Kidney (tissue), 14 donors: ENCODE results near the gene DCAKD. TPM values are rescaled to one million over a fixed set of nuclear protein-coding genes. Genes with fewer than 3 reads are reported as not detected.

Experiments
- DNase-seq, 5 donors: peaks; one replicate each; pipeline ENCODE4 v3.0.0-alpha.2; 2013 to 2020
- FAIRE-seq: peaks from 2 replicates; lab custom pipeline; 2012; peaks lifted over from hg19 to GRCh38; lab: Jason Lieb, UNC
- H3K27ac ChIP-seq, 2 donors: one replicate each; pipeline ENCODE4 v1.7.0; 2013; ENCODE audit warnings: low read depth in 2 of 2, low read length in 2 of 2, inconsistent platforms in 1 of 2
- H3K27me3 ChIP-seq: one replicate; pipeline ENCODE4 v1.7.1; 2013; ENCODE audit warnings: low read length, inconsistent platforms; ENCODE audit not compliant: control insufficient read depth, insufficient read depth
- H3K36me3 ChIP-seq, 3 donors: one replicate each; pipeline versions ENCODE4 v1.7.0 to v1.7.1; 2013; ENCODE audit warnings: low read length in 3 of 3, control low read depth in 1 of 3, inconsistent platforms in 1 of 3; ENCODE audit not compliant: insufficient read depth in 3 of 3, control insufficient read depth in 2 of 3
- H3K4me1 ChIP-seq, 3 donors: one replicate each; pipeline versions ENCODE4 v1.7.0 to v1.7.1; 2013; ENCODE audit warnings: low read length in 3 of 3, inconsistent platforms in 1 of 3, low read depth in 1 of 3; ENCODE audit not compliant: control insufficient read depth in 2 of 3, insufficient read depth in 2 of 3
- H3K4me3 ChIP-seq, 3 donors: one replicate each; pipeline versions ENCODE4 v1.7.0 to v1.8.1; 2013; ENCODE audit warnings: low read length in 3 of 3, control low read depth in 1 of 3, inconsistent platforms in 1 of 3
- H3K9ac ChIP-seq, 3 donors: one replicate each; pipeline versions ENCODE4 v1.7.0 to v1.7.1; 2013; ENCODE audit warnings: low read length in 3 of 3, control low read depth in 1 of 3, inconsistent platforms in 1 of 3
- H3K9me3 ChIP-seq, 3 donors: one replicate each; pipeline versions ENCODE4 v1.7.0 to v1.7.1; 2013; ENCODE audit warnings: low read length in 3 of 3, control low read depth in 1 of 3, inconsistent platforms in 1 of 3; ENCODE audit not compliant: control insufficient read depth in 2 of 3, insufficient read depth in 1 of 3
- intact Hi-C: fragments of 100-400 bp; cut with DNase I; formaldehyde crosslinking; loops from one replicate; pipeline ENCODE4 v1.11.1; 2022
- polyA plus RNA-seq: library from polyadenylated mRNA; stranded (reverse); fragments of 350-450 nt; fragmentation: Illumina TruSeq; extraction: RNeasy Lipid Tissue Mini Kit (QIAGEN cat#74804); gene quantifications from one replicate; pipeline ENCODE4 v1.2.3, GENCODE V29; 2014; ENCODE audit warnings: low read depth, low replicate concordance; ENCODE audit not compliant: insufficient read depth
- total RNA-seq: library from RNA; stranded (reverse); fragmentation: NEBNext Ultra II Directional; extraction: Animal tissue kit (Norgen Biotek cat#: 25700); gene quantifications from one replicate; pipeline ENCODE4 v1.2.1, GENCODE V29; 2021
- TF ChIP-seq, protein P1 (sequence below): IDR thresholded peaks from 3 replicates; pipeline ENCODE4 v1.5.1; 2012; ENCODE audit warnings: mild to moderate bottlenecking, moderate library complexity, borderline replicate concordance; ENCODE audit not compliant: insufficient read depth; ENCODE audit errors: extremely low read depth
- donor health status: control.
- donor health status: control.
- donor health status: control.
- donor health status: control.
- donor health status: control.
- donor health status: DM: yes; HTN: yes; CAD: no.
- donor health status: Normal renal cell carcinoma (clear cell type).

DCAKD gene
- total and polyA plus RNA-seq, 2 donors from 2014 or later: 27.5 to 34.9 TPM

DNA sequence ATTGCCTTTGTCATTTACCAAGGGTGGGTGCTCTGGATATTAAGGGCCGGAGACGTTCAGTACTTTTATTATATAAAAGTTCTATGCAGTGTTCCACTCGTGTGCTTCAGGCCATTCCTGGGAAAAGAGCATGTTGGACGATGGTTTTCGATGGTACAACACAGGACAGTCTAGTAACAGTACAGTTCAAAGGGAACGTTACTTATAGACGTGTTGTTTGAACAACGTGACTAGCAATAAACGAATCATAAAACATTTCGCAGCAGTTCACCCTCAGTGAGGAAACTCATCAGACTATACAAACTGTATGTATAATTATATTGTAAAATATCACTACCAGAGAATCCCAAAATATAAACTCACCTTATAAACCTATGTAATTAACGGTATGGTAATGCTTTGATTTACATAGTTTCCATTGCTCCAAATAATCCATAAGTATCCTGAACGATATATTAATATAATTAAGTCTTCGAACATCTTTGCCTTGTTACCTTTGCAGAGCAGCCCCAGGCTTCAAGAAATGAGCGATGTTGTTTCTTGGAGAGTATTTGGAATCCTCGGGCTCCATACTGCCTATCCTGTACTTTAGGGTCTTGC lies 10.3 kb upstream of the DCAKD start:
- Histone ChIP-seq H3K9ac (peak overlapping the region; percentile 74 to 99 (median 92)), H3K27ac (peak overlapping the region; percentile 82 to 96), H3K9me3 (no peaks in the 10 kb centered on the region), H3K36me3 (no peaks in the 10 kb centered on the region), H3K4me3 (peak overlapping the region; percentile 88 to 100 (median 91)), H3K4me1 (peaks cover 2 to 15% (median 7%) of the 10 kb centered on the region in 3 donors), H3K27me3 (no peaks in the 10 kb centered on the region)
- DNase-seq: no peak
- intact Hi-C loops: no loop called here
- TF ChIP-seq, protein P1, sequence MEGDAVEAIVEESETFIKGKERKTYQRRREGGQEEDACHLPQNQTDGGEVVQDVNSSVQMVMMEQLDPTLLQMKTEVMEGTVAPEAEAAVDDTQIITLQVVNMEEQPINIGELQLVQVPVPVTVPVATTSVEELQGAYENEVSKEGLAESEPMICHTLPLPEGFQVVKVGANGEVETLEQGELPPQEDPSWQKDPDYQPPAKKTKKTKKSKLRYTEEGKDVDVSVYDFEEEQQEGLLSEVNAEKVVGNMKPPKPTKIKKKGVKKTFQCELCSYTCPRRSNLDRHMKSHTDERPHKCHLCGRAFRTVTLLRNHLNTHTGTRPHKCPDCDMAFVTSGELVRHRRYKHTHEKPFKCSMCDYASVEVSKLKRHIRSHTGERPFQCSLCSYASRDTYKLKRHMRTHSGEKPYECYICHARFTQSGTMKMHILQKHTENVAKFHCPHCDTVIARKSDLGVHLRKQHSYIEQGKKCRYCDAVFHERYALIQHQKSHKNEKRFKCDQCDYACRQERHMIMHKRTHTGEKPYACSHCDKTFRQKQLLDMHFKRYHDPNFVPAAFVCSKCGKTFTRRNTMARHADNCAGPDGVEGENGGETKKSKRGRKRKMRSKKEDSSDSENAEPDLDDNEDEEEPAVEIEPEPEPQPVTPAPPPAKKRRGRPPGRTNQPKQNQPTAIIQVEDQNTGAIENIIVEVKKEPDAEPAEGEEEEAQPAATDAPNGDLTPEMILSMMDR: no peak
- FAIRE-seq: no peak

DNA sequence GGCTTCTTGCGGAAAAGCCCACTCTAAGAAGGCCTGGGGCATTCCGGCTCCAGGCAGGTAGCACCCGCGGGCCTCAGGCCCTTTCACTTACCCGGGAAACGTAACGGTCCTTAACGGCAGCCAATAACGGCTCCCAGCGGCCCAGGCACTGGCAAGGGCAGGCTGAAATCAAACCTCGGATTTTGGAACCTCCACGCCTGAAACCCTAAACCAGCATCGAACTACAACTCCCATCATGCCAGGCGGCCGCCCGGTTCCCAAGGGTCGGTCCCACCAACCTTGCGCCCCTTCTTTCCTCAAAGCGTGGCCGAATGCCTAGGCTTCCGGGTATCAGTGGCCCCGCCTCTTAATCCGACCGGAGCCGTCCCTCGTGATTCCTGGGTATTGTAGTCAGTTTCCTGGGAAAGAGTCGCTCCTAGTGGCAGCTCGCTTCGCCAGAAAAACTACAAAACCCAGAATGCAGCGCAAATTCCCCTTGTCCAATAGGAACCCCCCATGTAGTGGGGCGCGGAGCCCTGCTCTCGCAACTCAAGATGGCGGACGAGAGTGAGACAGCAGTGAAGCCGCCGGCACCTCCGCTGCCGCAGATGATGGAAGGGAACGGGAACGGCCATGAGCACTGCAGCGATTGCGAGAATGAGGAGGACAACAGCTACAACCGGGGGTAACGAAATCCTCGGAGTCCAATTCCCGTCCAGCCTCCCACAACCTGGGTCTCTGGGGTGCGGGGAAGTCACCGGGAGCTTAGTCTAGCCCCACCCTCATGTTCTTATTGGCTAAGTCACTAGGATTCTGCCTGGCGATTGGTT lies 9.6 kb upstream of the DCAKD start, which contains the start of gene NMT1:
Gene NMT1, plus strand, starts transcription at position 521 of the 809 bp plus-strand sequence. Its CDS starts 13 bp downstream, at position 534.
- H3K36me3 ChIP-seq: no peaks in the 10 kb centered on the region
- no peaks in the 10 kb centered on the region for H3K27me3 ChIP-seq
- no peaks in the 10 kb centered on the region for H3K9me3 ChIP-seq
- H3K4me3 ChIP-seq: peak within 1 kb of the TSS; percentile 88 to 100 (median 91)
- DNase-seq (peak; percentile 98 to 100 (median 100)), FAIRE-seq (peak; percentile 83)
- H3K27ac ChIP-seq: peak within 1 kb of the TSS; percentile 86 to 96
- peaks cover 2 to 15% (median 7%) of the 10 kb centered on the region in 3 donors for H3K4me1 ChIP-seq
- intact Hi-C loops: no loop called here
- H3K9ac ChIP-seq: peak within 1 kb of the TSS; percentile 92 to 99 (median 94)
- TF ChIP-seq, protein P1: peak; percentile 16

DNA sequence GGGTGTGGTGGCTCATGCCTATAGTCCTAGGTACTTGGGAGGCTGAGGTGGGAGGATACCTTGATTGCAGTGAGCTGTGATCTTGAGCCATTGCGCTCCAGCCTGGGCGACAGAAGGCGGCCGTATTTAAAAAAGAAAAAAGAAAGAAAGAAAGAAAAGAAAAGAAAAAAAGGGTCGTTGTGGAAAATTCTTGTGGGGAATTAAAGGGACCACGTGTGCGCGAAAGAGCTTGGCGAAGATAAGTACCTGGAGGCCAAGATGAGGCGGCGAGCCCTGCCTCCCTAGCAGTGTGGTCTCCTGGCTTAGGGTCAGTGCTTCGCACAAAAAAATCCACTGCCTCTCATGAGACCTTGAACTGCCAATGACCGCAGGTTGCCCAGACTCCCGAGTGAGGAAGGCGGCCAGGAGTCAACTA lies 9.0 kb upstream of the DCAKD start:
- H3K27me3 ChIP-seq: no peaks in the 10 kb centered on the region

More for the DNA sequence above, 9.0 kb upstream of the DCAKD start:
- Histone ChIP-seq H3K27ac (peak overlapping the region; percentile 38 to 86), H3K9ac (peak overlapping the region; percentile 31 to 94 (median 78)), H3K36me3 (no peaks in the 10 kb centered on the region), H3K9me3 (no peaks in the 10 kb centered on the region), H3K4me3 (peak overlapping the region; percentile 82 to 91 (median 88)), H3K4me1 (peaks cover 2 to 15% (median 7%) of the 10 kb centered on the region in 3 donors)
- intact Hi-C loops: no loop called here
- TF ChIP-seq, protein P1: no peak
- no peak for FAIRE-seq
- no peak for DNase-seq
